ENCODE data around the gene TPD52L1. TPM values are rescaled to one million over a fixed set of nuclear protein-coding genes. Genes with fewer than 3 reads are reported as not detected.

Gene TPD52L1
- total RNA-seq, 1 donor: 35.5 TPM

GRCh38 chr6:125273251-125273650 is 119.7 kb downstream of the TPD52L1 start:
- Histone ChIP-seq H3K4me2 (ENCODE audit: insufficient read depth, low read length) (no peak overlapping the region), H3K4me1 (ENCODE audit: insufficient read depth, low read length) (peaks cover 3% of the 10 kb centered on the region), H2AFZ (ENCODE audit: low read length) (no peak overlapping the region), H3K27ac (ENCODE audit: low read depth, low read length) (no peak overlapping the region), H3K4me3 (ENCODE audit: insufficient read depth, low read length) (no peak overlapping the region), H3K9me3 (ENCODE audit: low read depth, low read length) (no peaks in the 10 kb centered on the region), H3K36me3 (ENCODE audit: insufficient read depth, low read length) (peaks cover 18% of the 10 kb centered on the region), H3K79me2 (ENCODE audit: insufficient read depth, low read length) (no peaks in the 10 kb centered on the region), H4K20me1 (ENCODE audit: insufficient read depth, low read length) (no peaks in the 10 kb centered on the region), H3K27me3 (ENCODE audit: insufficient read depth, low read length) (no peaks in the 10 kb centered on the region)
- TF ChIP-seq, protein P1, sequence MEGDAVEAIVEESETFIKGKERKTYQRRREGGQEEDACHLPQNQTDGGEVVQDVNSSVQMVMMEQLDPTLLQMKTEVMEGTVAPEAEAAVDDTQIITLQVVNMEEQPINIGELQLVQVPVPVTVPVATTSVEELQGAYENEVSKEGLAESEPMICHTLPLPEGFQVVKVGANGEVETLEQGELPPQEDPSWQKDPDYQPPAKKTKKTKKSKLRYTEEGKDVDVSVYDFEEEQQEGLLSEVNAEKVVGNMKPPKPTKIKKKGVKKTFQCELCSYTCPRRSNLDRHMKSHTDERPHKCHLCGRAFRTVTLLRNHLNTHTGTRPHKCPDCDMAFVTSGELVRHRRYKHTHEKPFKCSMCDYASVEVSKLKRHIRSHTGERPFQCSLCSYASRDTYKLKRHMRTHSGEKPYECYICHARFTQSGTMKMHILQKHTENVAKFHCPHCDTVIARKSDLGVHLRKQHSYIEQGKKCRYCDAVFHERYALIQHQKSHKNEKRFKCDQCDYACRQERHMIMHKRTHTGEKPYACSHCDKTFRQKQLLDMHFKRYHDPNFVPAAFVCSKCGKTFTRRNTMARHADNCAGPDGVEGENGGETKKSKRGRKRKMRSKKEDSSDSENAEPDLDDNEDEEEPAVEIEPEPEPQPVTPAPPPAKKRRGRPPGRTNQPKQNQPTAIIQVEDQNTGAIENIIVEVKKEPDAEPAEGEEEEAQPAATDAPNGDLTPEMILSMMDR (IDR thresholded peaks at IDR 0.05; ENCODE audit: extremely low read depth, low read depth, low read length): no peak
- no peak for DNase-seq (ENCODE audit: insufficient read length, low spot score, missing footprints)

DNA sequence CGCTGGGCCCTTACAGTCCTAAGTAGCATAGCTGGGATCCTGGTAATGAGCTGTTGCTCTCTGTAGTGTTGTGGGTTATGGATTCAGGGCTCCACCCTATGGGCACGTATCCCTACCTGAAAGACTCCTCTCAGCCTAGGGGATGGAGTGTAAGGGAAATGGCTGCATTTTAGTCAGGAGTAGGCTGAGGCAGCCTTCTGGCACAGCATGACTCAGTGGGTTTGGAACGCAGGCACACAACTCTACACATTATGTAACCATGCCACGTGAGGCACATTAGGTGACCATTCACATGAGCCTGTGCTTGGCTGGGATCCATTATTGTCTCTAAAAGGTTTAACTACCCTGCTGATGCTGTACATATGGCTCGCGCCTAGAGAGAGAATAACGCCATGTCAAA is 120.4 kb downstream of the TPD52L1 start:
- H3K27ac ChIP-seq (ENCODE audit: low read depth, low read length): no peak overlapping the region
- H3K9me3 ChIP-seq (ENCODE audit: low read depth, low read length): no peaks in the 10 kb centered on the region
- peaks cover 2% of the 10 kb centered on the region for H3K79me2 ChIP-seq (ENCODE audit: insufficient read depth, low read length)
- peaks cover 18% of the 10 kb centered on the region for H3K36me3 ChIP-seq (ENCODE audit: insufficient read depth, low read length)
- H3K4me1 ChIP-seq (ENCODE audit: insufficient read depth, low read length): peaks cover 3% of the 10 kb centered on the region
- H4K20me1 ChIP-seq (ENCODE audit: insufficient read depth, low read length): no peaks in the 10 kb centered on the region
- H3K4me3 ChIP-seq (ENCODE audit: insufficient read depth, low read length): no peak overlapping the region
- H3K4me2 ChIP-seq (ENCODE audit: insufficient read depth, low read length): no peak overlapping the region
- no peak for DNase-seq (ENCODE audit: insufficient read length, low spot score, missing footprints)
- no peak overlapping the region for H2AFZ ChIP-seq (ENCODE audit: low read length)
- H3K27me3 ChIP-seq (ENCODE audit: insufficient read depth, low read length): no peaks in the 10 kb centered on the region
- TF ChIP-seq, protein P1 (IDR thresholded peaks at IDR 0.05; ENCODE audit: extremely low read depth, low read depth, low read length): no peak

GRCh38 chr6:125274935-125275334 is 121.4 kb downstream of the TPD52L1 start:
- Histone ChIP-seq H3K79me2 (ENCODE audit: insufficient read depth, low read length) (peaks cover 4% of the 10 kb centered on the region), H3K36me3 (ENCODE audit: insufficient read depth, low read length) (peaks cover 18% of the 10 kb centered on the region)
- TF ChIP-seq, protein P1 (IDR thresholded peaks at IDR 0.05; ENCODE audit: extremely low read depth, low read depth, low read length): no peak

GRCh38 chr6:125275779-125276178 is 122.2 kb downstream of the TPD52L1 start:
- H4K20me1 ChIP-seq (ENCODE audit: insufficient read depth, low read length): no peaks in the 10 kb centered on the region
- H3K9me3 ChIP-seq (ENCODE audit: low read depth, low read length): no peaks in the 10 kb centered on the region
- no peak overlapping the region for H3K4me2 ChIP-seq (ENCODE audit: insufficient read depth, low read length)
- no peaks in the 10 kb centered on the region for H3K27me3 ChIP-seq (ENCODE audit: insufficient read depth, low read length)
- TF ChIP-seq, protein P1 (IDR thresholded peaks at IDR 0.05; ENCODE audit: extremely low read depth, low read depth, low read length): no peak
- no peak overlapping the region for H3K4me3 ChIP-seq (ENCODE audit: insufficient read depth, low read length)
- H3K27ac ChIP-seq (ENCODE audit: low read depth, low read length): no peak overlapping the region
- peaks cover 25% of the 10 kb centered on the region for H3K36me3 ChIP-seq (ENCODE audit: insufficient read depth, low read length)
- H3K79me2 ChIP-seq (ENCODE audit: insufficient read depth, low read length): peaks cover 8% of the 10 kb centered on the region
- H3K4me1 ChIP-seq (ENCODE audit: insufficient read depth, low read length): peaks cover 3% of the 10 kb centered on the region
- no peak overlapping the region for H2AFZ ChIP-seq (ENCODE audit: low read length)
- DNase-seq (ENCODE audit: insufficient read length, low spot score, missing footprints): no peak

More at GRCh38 chr6:125274935-125275334, 121.4 kb downstream of the TPD52L1 start:
- H3K4me2 ChIP-seq (ENCODE audit: insufficient read depth, low read length): no peak overlapping the region
- H3K4me1 ChIP-seq (ENCODE audit: insufficient read depth, low read length): peaks cover 3% of the 10 kb centered on the region
- H3K9me3 ChIP-seq (ENCODE audit: low read depth, low read length): no peaks in the 10 kb centered on the region
- no peak overlapping the region for H3K27ac ChIP-seq (ENCODE audit: low read depth, low read length)
- DNase-seq (ENCODE audit: insufficient read length, low spot score, missing footprints): no peak
- H3K27me3 ChIP-seq (ENCODE audit: insufficient read depth, low read length): no peaks in the 10 kb centered on the region
- no peak overlapping the region for H3K4me3 ChIP-seq (ENCODE audit: insufficient read depth, low read length)
- H2AFZ ChIP-seq (ENCODE audit: low read length): no peak overlapping the region
- H4K20me1 ChIP-seq (ENCODE audit: insufficient read depth, low read length): no peaks in the 10 kb centered on the region
